GM18873 (cell line): ENCODE results near the gene LIFR.
"Not testable (repeated sequence)": the region's sequence is repeated elsewhere in the genome, so short reads cannot be mapped to it uniquely, and the experiment has no call there.

Source experiments
- ATAC-seq: cut with Tn5 transposase; IDR thresholded peaks from one replicate; pipeline ENCODE4 v1.9.1; 2021; ENCODE audit warnings: mild to moderate bottlenecking, moderate library complexity, moderate number of reproducible peaks; ENCODE audit not compliant: unreplicated experiment, low FRiP score

The LIFR gene

GRCh38 chr5:38582293-38582974, 26.0 kb upstream of the LIFR start:
- ATAC-seq, result no peak

- ATAC-seq, result no peak
These were observed 25.2 kb upstream of the LIFR start for GRCh38 chr5:38581597-38581996.

- no peak for ATAC-seq
These were observed 22.7 kb upstream of the LIFR start for GRCh38 chr5:38579105-38579504.

- no peak for ATAC-seq
These were observed 20.7 kb upstream of the LIFR start for GRCh38 chr5:38576961-38577684.

GRCh38 chr5:38576442-38576841, 20.0 kb upstream of the LIFR start:
- no peak for ATAC-seq

- ATAC-seq, result no peak
These were observed 19.0 kb upstream of the LIFR start for GRCh38 chr5:38575476-38575875.

GRCh38 chr5:38574009-38574408, 17.6 kb upstream of the LIFR start:
- no peak for ATAC-seq

- no peak for ATAC-seq
These were observed 17.1 kb upstream of the LIFR start for GRCh38 chr5:38573521-38573920.

- no peak for ATAC-seq
These were observed 12.7 kb upstream of the LIFR start for GRCh38 chr5:38569180-38569579.

- ATAC-seq, result not testable (repeated sequence)
These were observed 10.9 kb upstream of the LIFR start for GRCh38 chr5:38567306-38567705.

GRCh38 chr5:38563624-38564023, 7.2 kb upstream of the LIFR start:
- ATAC-seq, result no peak

GRCh38 chr5:38562444-38563210, 6.2 kb upstream of the LIFR start:
- no peak for ATAC-seq

- no peak for ATAC-seq
These were observed 3.0 kb upstream of the LIFR start for GRCh38 chr5:38559428-38559827.

- no peak for ATAC-seq
These were observed 1.3 kb upstream of the LIFR start for GRCh38 chr5:38557792-38558191.

GRCh38 chr5:38557308-38557710, 863 bp upstream of the LIFR start:
- no peak for ATAC-seq

- no peak for ATAC-seq
These were observed 303 bp downstream of the LIFR start for GRCh38 chr5:38556088-38556598.

- ATAC-seq, result no peak
These were observed 925 bp downstream of the LIFR start for GRCh38 chr5:38555354-38556087.

GRCh38 chr5:38554861-38555260, 1.6 kb downstream of the LIFR start:
- ATAC-seq, result no peak

GRCh38 chr5:38554403-38554802, 2.0 kb downstream of the LIFR start:
- ATAC-seq, result no peak

- ATAC-seq, result no peak
These were observed 3.4 kb downstream of the LIFR start for GRCh38 chr5:38553001-38553521.
